KOPT-K1 (cell line): ENCODE data around the gene TFF1.
A peak's percentile ranks its signal among the peaks of the same experiment; 100 is the strongest.

Experiments used
- H3K27ac ChIP-seq: fragments of 200-600 bp; sonication (generic); 2 replicates; pipeline ENCODE4 v1.5.1; 2016; ENCODE audit warnings: antibody characterized with exemption, mild to moderate bottlenecking, low read depth, low read length; ENCODE audit not compliant: poor library complexity, severe bottlenecking
- H3K36me3 ChIP-seq: fragments of 200-600 bp; sonication (generic); 2 replicates; pipeline ENCODE4 v1.5.1; 2017; ENCODE audit warnings: antibody characterized with exemption, mild to moderate bottlenecking, low read length, moderate library complexity; ENCODE audit not compliant: insufficient read depth
- H3K9me3 ChIP-seq: fragments of 200-600 bp; sonication (generic); 2 replicates; pipeline ENCODE4 v1.5.1; 2017; ENCODE audit warnings: antibody characterized with exemption, low read length, mild to moderate bottlenecking; ENCODE audit not compliant: insufficient read depth, poor library complexity, severe bottlenecking

TFF1 gene

DNA sequence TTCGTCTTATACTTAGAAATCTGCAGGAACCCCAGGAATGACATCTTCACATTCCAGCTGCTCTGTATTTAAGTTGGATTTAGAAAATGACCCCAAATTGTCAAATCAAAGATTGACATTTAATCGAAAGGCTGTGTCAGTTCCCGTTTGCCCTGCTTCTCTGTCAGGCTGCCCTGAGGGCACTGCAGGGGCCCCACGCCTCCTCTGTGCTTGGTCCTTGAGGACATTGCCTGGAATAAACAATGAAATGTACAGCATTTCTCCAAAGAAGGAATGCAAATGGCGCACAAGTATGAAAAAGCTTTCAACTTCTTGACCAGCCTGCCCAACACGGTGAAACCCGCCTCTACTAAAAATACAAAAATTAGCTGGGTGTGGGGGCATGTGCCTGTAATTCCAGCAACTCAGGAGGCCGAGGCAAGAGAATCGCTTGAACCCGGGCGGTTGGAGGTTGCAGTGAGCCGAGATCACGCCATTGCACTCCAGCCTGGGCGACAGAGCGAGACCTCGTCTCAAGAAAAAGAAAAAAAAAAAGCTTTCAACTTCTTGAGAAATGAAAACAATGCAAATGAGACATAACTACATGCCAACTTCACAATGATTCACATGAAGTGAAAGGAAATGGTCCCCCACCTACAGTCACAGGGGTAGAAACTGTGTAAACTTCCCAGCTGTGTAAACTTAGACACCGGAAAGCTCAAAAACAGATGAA, 26.6 kb upstream of the TFF1 start:
- peak overlapping the region; percentile 40 for H3K27ac ChIP-seq
- H3K9me3 ChIP-seq, result no peaks in the 10 kb centered on the region
- H3K36me3 ChIP-seq, result no peaks in the 10 kb centered on the region

DNA sequence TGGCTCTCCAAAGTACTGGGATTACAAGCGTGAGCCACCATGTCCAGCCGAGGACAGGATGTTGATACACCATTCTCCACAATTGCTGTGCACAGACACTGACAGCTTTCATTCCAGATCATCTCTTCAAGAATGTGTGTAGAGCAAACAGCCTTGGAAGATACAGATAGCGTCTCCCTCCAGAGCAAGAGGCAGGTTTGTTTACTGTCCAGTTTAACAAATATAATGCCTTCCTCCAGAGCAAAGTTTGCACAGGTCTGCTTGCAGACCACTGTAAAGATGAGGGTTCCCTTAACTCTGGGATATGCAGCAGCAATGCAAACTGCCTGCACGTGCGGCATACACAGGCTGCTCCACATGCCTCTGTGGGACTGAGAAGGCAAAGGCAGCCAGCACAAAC, 25.0 kb upstream of the TFF1 start:
- Histone ChIP-seq H3K27ac (no peak overlapping the region), H3K9me3 (no peaks in the 10 kb centered on the region), H3K36me3 (no peaks in the 10 kb centered on the region)

DNA sequence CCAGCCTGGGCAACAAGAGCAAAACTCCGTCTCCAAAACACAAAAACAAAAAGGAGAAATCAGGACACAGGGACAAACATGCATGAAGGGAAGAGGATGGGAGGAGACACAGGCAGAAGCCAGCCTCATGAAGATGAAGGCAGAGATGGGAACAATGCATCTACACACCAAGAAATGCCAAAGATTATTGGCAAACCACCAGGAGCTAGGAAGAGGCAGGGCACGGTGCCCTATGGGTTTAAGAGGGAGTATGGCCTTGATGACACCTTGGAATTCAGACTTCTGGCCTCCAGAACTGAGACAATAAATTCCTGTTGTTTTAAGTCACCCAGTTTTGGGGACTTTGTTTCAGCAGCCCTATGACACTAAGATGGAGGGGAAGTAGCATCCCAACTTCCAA, 24.4 kb upstream of the TFF1 start:
- Histone ChIP-seq H3K9me3 (no peaks in the 10 kb centered on the region), H3K27ac (no peak overlapping the region)

GRCh38 chr21:42390193-42390592, 23.9 kb upstream of the TFF1 start:
- no peaks in the 10 kb centered on the region for H3K9me3 ChIP-seq
- peak overlapping the region; percentile 51 for H3K27ac ChIP-seq
- no peaks in the 10 kb centered on the region for H3K36me3 ChIP-seq

More for the DNA sequence above, 24.4 kb upstream of the TFF1 start:
- H3K36me3 ChIP-seq, result no peaks in the 10 kb centered on the region

GRCh38 chr21:42389449-42389835, 23.1 kb upstream of the TFF1 start:
- no peaks in the 10 kb centered on the region for H3K9me3 ChIP-seq
- no peaks in the 10 kb centered on the region for H3K36me3 ChIP-seq
- peak overlapping the region; percentile 51 for H3K27ac ChIP-seq

DNA sequence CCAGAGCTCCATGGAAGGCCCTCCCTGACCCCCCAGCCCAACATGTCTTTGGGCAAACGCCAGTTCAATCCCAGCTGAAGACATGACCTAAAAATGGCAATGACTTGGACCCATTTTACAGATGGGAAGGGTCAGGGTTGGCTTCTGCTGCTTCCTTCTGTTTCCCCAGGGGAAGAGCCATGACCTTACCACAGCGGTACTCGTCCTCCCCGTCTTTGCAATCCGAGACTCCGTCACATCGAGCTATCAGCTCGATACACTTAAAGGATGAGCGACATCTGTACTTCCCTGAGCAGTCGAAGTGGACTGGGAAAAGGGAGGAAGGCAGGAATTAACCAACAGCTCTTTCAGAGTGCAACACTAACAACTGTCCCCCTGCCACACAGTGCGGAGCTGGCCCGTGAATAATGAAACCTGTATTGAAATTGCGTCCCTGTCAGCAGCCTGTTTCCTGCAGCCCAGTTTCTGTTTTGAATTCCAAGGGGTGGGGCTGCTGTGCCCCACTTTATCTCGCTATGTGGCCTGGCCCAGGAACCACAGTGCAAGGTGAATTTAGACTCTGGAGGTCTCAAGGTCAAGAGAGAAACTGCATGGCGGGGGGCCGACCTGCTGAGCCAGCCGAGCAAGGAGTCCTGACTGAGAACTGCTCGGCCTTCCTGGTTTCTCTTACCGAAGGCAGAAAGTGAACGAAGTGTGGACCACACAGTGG, 22.6 kb upstream of the TFF1 start:
- Histone ChIP-seq H3K27ac (peak overlapping the region; percentile 51), H3K9me3 (no peaks in the 10 kb centered on the region), H3K36me3 (no peaks in the 10 kb centered on the region)

DNA sequence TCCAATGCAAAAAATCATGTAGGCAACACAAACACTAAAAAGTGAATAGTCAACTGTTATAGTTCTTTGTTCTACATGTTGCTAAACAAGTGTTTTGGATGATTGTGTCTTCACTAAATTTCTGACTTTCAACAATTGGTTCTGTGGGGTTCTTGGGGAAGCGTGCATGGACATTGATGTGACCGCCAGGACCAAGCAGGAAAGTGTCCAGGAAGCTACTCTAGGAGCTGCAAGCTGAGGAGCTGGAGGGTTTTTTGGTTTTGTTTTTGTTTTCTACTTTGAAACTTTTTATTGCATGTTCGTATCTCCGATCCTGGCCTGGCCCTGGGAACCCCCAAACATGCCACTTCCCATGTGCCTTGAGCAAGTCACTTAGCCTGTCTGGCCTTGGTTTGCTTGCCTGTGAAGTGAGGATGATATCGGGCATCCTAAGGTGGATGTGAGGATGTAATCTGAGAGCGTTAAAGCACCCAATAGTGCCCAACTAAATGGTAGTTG, 21.6 kb upstream of the TFF1 start:
- Histone ChIP-seq H3K9me3 (no peaks in the 10 kb centered on the region), H3K36me3 (no peaks in the 10 kb centered on the region), H3K27ac (no peak overlapping the region)

GRCh38 chr21:42387164-42387563, 20.8 kb upstream of the TFF1 start:
- H3K9me3 ChIP-seq, result peaks cover 3% of the 10 kb centered on the region
- H3K27ac ChIP-seq, result peak overlapping the region; percentile 35
- no peaks in the 10 kb centered on the region for H3K36me3 ChIP-seq

GRCh38 chr21:42386034-42386591, 19.8 kb upstream of the TFF1 start:
- H3K9me3 ChIP-seq, result peaks cover 11% of the 10 kb centered on the region
- H3K36me3 ChIP-seq, result no peaks in the 10 kb centered on the region
- no peak overlapping the region for H3K27ac ChIP-seq

DNA sequence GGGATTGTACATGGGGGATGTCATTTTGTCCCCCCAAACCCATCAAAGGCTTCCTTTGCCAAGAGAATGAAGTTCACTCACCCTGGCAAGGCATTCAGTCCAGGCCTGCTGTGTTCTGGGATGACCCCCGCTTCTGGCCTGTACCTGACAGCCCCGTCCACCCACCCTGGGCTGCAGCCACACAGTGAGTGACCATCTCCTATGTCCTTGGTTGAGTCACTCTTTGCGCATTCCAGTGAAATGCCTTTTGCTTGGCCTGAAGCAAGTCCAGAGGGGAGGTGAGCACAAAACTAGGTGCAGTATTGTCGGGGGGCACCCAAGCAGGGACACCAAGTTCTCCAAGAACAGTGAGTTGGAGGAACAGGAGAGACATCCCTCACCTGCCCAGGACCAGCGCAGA, 19.3 kb upstream of the TFF1 start:
- H3K9me3 ChIP-seq, result peaks cover 11% of the 10 kb centered on the region
- H3K27ac ChIP-seq, result no peak overlapping the region
- H3K36me3 ChIP-seq, result no peaks in the 10 kb centered on the region

- H3K27ac ChIP-seq, result no peak overlapping the region
- no peaks in the 10 kb centered on the region for H3K36me3 ChIP-seq
- H3K9me3 ChIP-seq, result peaks cover 11% of the 10 kb centered on the region
Measured at GRCh38 chr21:42384989-42385388, 18.7 kb upstream of the TFF1 start.

DNA sequence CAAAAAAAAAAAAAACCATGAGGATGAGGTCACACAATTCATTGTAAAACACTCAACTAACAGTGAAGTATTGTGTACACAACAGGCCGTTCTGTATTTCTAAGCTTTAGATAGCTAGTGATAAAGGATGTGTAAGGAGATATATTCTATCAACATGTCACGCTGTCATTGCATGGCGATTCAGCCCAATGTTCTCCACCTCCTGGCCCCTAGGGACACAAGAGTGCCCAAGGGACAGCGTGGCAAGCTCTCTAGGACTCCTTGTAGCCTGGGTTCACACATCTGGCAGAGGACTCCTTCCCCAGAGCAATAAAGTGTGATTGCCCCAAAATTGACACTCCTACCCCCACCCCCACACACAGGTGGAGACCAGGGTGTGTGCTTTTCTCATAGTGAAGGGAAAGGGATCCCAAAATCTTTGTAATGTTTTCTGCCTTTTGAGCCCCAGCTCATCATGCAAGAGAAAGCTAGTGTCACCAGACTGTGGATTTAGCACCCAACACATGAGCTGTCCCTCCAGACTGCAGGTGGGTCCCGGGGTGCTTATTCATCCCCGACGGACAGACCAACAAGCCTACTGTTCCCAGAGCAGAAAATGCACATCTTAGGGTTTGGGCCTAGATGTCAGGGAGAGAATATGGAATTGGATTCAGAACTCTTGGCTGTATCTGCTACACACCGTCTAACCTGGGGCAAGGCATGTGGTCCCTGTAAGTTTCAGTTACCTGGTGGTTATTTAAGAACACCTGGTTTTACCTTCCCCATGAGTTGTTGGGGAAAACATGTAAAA, 18.0 kb upstream of the TFF1 start:
- Histone ChIP-seq H3K36me3 (no peaks in the 10 kb centered on the region), H3K27ac (peak overlapping the region; percentile 27), H3K9me3 (peaks cover 11% of the 10 kb centered on the region)

GRCh38 chr21:42383331-42383730, 17.0 kb upstream of the TFF1 start:
- Histone ChIP-seq H3K27ac (no peak overlapping the region), H3K9me3 (peaks cover 11% of the 10 kb centered on the region), H3K36me3 (no peaks in the 10 kb centered on the region)

DNA sequence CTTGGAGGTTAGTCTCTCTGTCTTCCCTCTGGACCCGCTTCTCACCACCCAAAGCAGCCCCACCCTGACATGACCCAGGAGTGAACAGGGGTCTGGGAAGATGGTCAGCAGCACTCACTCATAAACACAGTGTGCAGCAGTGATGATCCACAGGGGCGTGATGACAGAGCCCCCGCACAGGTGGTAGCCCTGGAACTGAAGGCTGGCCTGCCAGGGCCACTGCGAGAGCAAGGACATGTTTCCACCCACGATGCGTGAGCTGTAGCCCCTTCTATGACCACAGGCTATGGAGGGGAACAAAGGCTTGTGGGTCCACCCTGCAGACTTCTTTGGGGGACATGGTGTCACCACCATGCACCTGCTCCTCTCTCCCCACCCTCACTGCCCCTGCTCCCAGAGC, 16.6 kb upstream of the TFF1 start:
- Histone ChIP-seq H3K36me3 (no peaks in the 10 kb centered on the region), H3K9me3 (peaks cover 11% of the 10 kb centered on the region), H3K27ac (no peak overlapping the region)
